ENCODE results near the gene C10orf67.
"Not testable (repeated sequence)": the region's sequence is repeated elsewhere in the genome, so short reads cannot be mapped to it uniquely, and the experiment has no call there.

C10orf67 gene

GRCh38 chr10:23319835-23320234 is 24.8 kb downstream of the C10orf67 start:
- no peak for DNase-seq

GRCh38 chr10:23318359-23318758 is 26.2 kb downstream of the C10orf67 start:
- no peak for DNase-seq

- DNase-seq, result no peak
Measured at GRCh38 chr10:23317416-23317815, 27.2 kb downstream of the C10orf67 start.

- no peak for DNase-seq
Measured at GRCh38 chr10:23316406-23316805, 28.2 kb downstream of the C10orf67 start.

- no peak for DNase-seq
Measured at GRCh38 chr10:23315966-23316365, 28.6 kb downstream of the C10orf67 start.

- DNase-seq, result peak; percentile 82
Measured at GRCh38 chr10:23314835-23315239, 29.8 kb downstream of the C10orf67 start.

GRCh38 chr10:23311034-23311433 is 33.6 kb downstream of the C10orf67 start:
- DNase-seq, result no peak

- DNase-seq, result peak; percentile 20
Measured at GRCh38 chr10:23310404-23310803, 34.2 kb downstream of the C10orf67 start.

- DNase-seq, result not testable (repeated sequence)
Measured at GRCh38 chr10:23299961-23300360, 44.6 kb downstream of the C10orf67 start.

GRCh38 chr10:23294638-23295247 is 49.9 kb downstream of the C10orf67 start:
- peak; percentile 10 for DNase-seq

GRCh38 chr10:23293973-23294590 is 50.5 kb downstream of the C10orf67 start:
- DNase-seq, result no peak

GRCh38 chr10:23293145-23293724 is 51.4 kb downstream of the C10orf67 start:
- peak; percentile 29 for DNase-seq

GRCh38 chr10:23291551-23292334 is 52.9 kb downstream of the C10orf67 start:
- no peak for DNase-seq

- no peak for DNase-seq
Measured at GRCh38 chr10:23284674-23285335, 59.8 kb downstream of the C10orf67 start.

GRCh38 chr10:23284155-23284554 is 60.4 kb downstream of the C10orf67 start:
- no peak for DNase-seq

- DNase-seq, result no peak
Measured at GRCh38 chr10:23283680-23284079, 60.9 kb downstream of the C10orf67 start.

- no peak for DNase-seq
Measured at GRCh38 chr10:23281044-23281433, 63.6 kb downstream of the C10orf67 start.

- DNase-seq, result no peak
Measured at GRCh38 chr10:23280419-23281043, 64.1 kb downstream of the C10orf67 start.

- no peak for DNase-seq
Measured at GRCh38 chr10:23275355-23275754, 69.2 kb downstream of the C10orf67 start.

- DNase-seq, result not testable (repeated sequence)
Measured at GRCh38 chr10:23274179-23274578, 70.4 kb downstream of the C10orf67 start.

GRCh38 chr10:23270531-23270930 is 74.1 kb downstream of the C10orf67 start:
- DNase-seq, result no peak

GRCh38 chr10:23263441-23264164 is 81.0 kb downstream of the C10orf67 start:
- no peak for DNase-seq

Measured in fibroblast of skin of right biceps (primary cell).